ENCODE measurements around the gene ALOX5.
A peak's percentile ranks its signal among the peaks of the same experiment; 100 is the strongest.

The ALOX5 gene

DNA sequence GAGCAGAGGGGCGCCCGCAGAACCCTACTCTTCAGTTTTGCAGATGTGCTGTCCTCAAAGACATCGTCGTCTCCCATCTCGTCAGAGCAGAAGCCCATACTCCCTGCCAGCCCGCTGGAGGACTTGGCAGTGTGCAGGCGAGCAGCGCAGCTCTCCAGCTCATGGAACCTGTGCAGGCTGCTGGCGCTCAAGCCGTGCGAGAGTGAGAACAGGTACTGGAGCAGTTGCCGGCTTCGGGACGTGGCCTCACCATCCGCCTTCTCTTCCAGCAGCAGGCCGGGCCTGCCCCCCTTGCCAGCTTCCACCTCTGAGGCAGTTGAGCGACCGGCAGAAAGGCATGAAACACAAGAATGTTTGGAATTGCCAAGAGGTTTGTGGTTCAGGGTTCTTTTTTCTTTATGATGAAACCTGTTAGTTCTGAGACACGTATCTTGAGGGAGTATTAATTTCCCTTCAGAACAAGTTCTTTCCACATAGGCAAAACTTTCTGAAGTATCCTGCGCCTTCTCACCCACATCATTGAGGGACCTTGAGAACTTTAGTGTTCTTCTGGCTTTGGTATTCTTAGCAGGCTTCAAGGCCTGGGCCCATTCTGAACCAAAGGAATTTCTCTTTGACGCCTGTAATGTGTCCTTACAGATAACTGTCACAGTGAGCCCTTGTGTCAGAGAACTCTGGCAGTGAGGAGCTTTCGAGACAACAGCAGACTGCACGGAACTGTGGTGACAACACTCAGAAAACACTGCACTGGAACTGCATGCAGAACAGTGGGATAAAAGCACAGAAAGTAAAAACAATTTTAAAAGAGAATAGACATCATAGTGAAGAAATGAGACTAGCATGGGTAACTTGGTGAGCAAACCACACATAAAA lies 89.5 kb downstream of the ALOX5 start:
- TF ChIP-seq, protein P1, sequence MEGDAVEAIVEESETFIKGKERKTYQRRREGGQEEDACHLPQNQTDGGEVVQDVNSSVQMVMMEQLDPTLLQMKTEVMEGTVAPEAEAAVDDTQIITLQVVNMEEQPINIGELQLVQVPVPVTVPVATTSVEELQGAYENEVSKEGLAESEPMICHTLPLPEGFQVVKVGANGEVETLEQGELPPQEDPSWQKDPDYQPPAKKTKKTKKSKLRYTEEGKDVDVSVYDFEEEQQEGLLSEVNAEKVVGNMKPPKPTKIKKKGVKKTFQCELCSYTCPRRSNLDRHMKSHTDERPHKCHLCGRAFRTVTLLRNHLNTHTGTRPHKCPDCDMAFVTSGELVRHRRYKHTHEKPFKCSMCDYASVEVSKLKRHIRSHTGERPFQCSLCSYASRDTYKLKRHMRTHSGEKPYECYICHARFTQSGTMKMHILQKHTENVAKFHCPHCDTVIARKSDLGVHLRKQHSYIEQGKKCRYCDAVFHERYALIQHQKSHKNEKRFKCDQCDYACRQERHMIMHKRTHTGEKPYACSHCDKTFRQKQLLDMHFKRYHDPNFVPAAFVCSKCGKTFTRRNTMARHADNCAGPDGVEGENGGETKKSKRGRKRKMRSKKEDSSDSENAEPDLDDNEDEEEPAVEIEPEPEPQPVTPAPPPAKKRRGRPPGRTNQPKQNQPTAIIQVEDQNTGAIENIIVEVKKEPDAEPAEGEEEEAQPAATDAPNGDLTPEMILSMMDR (conservative IDR thresholded peaks at IDR 0.05) = no peak
- no peak overlapping the region for H3K27ac ChIP-seq

DNA sequence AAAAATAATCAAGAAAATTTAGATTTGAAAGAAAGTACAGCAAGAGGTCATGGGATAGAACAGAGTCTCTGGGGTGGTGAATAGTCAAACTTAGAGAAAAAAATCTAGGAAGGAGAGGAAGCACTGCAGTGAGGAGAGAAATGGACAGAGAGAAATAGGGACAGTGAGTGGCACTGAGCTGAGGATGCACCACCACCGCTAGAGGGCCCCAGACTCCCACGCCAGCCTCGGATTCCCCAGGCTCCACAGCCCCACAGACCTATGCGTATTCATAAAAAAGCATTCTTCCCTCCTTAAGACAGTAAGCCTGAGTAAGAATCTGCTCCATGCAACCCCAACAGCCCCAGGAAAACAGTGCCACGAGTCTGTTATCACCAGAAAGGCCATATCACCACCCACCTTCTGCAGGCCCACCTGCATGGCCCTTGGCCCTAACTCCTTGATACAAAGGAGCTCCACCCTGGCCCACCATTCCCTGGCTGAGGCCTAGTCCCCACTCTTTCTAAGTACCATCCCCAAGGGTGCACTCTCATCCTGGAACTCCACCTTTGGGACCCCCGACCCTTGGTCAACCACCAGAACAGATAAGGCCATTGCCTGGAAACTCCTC lies 91.0 kb downstream of the ALOX5 start:
- TF ChIP-seq, protein P1 (conservative IDR thresholded peaks at IDR 0.05) = peak; percentile 97
- H3K27ac ChIP-seq = no peak overlapping the region

- TF ChIP-seq, protein P1 (conservative IDR thresholded peaks at IDR 0.05) = no peak
- no peak overlapping the region for H3K27ac ChIP-seq
Observed at GRCh38 chr10:45466784-45467183, 92.8 kb downstream of the ALOX5 start.

DNA sequence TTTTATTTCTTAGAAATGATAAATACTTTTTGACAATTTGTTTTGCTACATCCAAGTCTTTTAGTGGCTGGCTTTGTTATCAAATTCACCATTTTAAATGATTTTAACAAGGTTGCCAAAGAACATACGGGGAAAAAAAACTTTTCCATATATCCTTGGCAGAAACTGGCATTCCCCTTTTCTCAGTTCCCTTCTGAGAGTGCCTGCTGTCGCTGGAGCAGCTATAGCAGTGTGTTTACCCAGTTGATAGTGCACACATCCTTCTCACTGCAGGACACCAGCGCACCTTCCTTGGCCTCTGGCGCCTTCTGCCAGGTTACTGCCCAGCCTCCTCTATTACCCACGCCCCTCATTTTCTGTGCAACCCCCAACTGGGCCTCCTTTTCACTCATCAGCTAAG lies 94.1 kb downstream of the ALOX5 start:
- peak overlapping the region; percentile 41 for H3K27ac ChIP-seq
- TF ChIP-seq, protein P1 (conservative IDR thresholded peaks at IDR 0.05) = no peak

- TF ChIP-seq, protein P1 (conservative IDR thresholded peaks at IDR 0.05) = no peak
- peak overlapping the region; percentile 43 for H3K27ac ChIP-seq
Observed at GRCh38 chr10:45470098-45471012, 96.3 kb downstream of the ALOX5 start.

- TF ChIP-seq, protein P1 (conservative IDR thresholded peaks at IDR 0.05) = no peak
- H3K27ac ChIP-seq = peak overlapping the region; percentile 43
Observed at GRCh38 chr10:45471059-45471458, 97.0 kb downstream of the ALOX5 start.

Measured in VCaP (cell line).